ENCODE results near the gene TEX51.

TEX51 gene

DNA sequence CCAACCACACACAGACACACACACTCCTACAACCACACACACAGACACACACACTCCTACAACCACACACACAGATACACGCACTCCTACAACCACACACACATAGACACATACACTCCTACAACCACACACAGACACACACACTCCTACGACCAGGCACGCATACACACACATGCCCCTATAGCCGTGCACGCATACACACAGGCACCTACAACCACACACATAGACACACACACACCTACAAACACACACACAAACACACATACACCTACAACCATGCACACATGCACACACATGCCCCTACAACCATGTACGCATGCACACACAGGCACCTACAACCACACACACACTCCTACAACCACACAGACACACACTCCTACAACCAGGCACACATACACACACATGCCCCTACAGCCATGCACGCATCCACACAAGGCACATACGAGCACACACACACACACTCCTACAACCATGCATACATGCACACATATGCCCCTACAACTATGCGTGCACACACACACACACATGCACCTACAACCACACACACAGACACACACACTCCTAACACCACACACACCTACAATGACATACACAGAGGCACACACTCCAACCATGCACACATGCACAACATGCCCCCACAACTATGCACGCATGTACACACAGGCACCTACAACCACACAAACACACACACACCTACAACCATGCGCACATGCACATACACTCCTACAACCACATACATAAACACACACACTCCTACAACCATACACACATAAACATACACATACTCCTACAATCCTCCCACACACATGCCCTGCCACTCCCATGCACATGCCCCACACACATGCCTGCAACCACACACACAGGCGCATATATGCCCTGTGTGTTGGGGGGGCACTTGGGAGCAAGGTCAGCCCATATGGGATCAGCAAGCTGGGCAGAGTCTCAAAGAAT is 19.1 kb upstream of the TEX51 start:
- no peak for DNase-seq

DNA sequence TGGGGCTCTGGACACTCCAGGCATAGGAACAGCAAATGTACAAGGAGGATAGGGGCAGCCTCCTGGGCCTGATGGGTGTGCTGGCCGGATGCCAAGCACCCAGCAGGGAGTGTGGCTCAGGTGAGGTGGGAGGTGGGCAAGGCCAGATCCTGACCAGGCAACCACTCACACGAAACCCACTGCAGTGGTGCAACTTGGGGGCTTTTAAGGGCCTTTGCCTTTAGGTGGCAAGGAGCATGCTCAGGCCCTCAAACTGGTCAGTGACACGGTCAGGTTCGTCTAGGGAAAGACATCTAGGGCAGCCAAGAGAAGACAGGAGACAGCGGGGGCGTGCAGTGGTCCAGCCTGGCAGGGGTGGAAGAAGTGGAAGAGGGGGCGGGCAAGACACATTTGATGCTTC is 18.4 kb upstream of the TEX51 start:
- DNase-seq = no peak

DNA sequence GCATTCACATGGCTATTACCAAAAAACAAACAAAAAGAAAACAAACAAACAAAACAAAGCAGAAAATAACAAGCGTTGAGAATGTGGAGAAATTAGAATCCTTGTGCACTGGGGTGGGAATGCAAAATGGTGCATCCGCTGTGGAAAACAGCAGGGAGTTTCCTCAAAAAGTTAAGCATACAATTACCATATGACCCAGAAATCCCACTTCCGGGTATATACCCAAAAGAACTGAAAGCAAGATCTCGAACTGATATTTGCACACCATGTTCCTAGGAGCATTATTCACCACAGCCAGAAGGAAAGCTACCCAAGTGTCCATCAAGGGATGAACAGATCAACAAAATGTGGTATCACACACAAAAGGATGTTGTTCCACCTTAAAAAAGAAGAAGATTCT is 17.9 kb upstream of the TEX51 start:
- DNase-seq = no peak

DNA sequence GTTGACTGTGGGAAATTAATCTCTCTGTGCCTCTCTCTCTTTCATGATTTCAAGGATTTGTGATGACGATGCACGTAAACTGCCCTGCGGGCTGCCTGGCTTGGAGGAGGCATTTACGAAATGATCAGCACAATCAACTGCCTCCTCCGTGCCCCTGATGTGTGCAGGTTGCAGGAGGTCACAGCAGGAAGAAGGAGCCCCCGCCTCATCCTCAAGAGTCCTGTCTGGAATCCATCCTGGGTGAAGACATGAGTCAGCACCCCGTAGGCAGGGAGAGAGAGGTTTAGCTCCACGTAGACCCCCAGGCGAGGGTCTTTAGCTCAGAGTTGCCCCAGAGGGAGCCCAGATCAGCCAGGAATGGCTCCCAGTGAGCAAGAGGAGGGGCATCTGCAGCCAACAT is 17.1 kb upstream of the TEX51 start:
- DNase-seq = no peak

DNA sequence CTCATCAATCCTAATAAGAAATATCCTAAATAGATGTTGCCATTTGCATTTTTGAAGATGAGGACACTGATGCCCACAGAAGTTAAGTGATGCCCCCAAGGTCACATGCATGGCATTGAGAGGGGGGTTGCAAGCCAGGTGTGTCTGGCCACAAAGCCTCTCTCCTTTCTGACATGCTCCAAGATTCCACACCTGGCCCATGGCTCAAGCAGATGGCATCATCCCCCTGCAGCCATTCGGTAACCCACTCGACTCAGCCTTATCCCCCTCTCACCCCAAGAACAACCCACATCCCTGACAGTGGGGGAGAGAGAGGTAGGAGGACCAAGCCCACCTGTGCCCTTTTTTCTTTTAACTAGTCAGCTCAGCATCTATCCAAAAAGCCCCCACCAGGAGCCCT is 16.5 kb upstream of the TEX51 start:
- no peak for DNase-seq

DNA sequence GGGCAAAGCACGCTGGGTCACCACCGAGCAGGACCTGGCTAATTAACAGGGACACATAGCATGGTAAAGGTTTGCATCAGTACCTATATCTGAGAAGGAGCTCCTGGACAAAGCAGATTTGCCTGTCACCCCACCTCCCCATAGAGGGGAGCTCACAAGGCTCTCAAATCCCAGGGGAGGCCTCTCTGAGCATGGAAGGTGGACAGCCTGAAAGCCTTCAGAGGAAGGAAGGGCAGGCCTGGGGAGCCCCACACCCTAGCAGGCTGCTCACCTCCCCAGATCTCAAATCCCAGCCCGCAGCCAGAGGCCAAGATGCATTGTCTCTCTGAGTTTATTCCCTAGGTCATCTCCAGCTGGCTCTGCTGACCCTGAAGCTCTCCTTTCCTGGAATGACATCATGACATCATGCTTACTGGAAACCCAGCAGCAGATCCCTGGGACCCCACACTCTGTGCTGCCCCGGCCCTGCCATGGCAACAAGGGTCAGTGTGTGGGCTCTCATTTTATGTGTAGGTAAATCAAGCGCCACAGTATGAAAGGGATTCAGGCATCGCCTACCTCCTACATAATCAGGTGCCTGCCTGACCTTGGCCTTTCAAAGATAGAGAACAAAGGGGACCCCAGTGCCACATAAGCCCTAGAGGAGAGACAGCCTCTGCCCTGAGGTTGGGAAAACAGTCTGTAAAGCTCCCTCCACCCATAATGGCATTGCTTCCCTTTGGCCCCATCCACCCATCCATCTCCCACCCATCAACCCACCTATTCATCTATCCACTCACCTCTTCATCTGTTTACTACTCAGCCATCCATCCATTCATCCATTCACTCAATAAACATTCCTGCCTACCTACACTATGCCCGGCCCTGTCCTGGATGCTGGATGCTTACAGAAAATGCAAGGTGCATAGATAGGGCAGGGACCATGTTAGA is 15.7 kb upstream of the TEX51 start:
- no peak for DNase-seq

DNA sequence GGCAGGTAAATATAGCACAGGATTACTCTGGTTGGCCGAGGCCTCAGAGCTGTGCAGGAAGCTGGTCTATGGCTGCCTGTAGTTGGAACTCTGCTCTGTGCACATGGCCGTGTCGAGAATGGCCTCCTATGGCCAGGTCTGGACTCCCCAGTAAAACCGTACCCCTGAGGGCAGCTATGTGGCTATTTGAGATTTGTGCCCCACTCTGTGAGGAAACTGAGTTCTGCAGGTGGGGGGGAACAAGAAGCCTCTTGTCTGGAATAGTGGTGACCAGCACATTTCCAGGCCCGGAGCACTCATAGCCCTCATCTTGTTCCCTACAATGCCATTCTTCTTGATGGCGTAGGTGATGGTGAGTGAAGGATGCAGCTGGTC is 15.0 kb upstream of the TEX51 start:
- DNase-seq = no peak

DNA sequence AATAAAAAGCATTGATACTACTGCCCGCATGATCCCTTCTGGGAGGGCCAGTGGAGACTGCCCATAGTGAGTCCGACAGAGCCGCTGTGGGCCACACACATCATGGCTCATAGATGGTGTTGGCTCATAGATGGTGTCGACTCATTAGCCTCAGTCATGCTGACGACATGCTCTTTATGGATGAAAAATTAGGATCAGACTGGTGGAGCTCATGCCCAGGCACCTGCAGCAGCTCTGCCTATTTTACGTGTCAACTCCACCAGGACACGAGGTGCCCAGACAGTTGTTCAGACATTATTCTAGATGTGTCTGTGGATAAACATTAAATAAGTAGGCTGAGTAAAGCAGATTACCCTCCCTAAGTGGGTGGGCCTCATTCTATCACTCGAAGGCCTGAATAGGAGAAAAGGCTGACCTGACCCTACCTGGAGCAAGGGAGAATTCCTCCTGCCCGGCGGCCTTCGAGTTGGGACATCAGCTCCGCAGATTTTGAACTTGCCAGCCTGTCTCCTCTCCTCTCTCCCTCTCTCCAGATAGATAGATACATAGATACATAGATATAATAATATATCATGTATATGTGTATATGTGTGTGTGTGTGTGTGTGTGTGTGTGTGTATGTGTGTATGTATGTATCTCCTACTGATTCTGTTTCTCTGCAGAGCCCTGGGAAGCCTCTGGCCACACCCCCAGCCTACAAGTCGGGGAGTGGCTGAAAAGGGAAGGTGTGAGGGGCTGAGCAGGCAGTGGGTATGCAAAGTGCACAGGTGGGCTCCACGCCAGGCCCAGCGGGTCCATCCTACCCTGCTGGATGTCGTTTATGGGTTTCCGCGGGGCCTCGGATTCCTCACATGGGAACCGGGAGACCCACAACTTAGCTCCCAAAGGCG is 13.6 kb upstream of the TEX51 start:
- DNase-seq = no peak

DNA sequence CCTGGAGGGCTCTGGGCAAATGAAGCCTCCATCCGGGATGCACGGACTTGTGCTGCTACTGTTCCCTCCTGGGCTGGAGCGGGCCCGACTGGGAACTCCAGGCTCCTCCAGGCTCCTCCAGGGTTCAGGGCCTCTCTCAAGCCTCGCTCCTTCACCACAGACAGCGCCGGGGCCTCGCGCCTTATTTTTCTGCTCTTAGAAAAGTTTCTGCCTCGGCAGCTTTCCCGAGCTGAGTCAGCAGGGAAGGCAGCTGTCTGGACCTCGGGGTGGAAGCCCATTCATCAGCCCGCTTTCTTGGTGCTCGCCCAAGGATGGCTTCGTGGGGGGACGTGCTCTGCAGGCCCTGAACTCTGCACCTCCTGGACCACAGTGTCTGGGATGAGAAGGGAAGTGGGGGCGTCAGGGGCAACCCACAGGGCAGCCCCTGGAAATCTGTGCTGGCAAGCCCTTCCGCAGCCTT is 12.9 kb upstream of the TEX51 start:
- no peak for DNase-seq

DNA sequence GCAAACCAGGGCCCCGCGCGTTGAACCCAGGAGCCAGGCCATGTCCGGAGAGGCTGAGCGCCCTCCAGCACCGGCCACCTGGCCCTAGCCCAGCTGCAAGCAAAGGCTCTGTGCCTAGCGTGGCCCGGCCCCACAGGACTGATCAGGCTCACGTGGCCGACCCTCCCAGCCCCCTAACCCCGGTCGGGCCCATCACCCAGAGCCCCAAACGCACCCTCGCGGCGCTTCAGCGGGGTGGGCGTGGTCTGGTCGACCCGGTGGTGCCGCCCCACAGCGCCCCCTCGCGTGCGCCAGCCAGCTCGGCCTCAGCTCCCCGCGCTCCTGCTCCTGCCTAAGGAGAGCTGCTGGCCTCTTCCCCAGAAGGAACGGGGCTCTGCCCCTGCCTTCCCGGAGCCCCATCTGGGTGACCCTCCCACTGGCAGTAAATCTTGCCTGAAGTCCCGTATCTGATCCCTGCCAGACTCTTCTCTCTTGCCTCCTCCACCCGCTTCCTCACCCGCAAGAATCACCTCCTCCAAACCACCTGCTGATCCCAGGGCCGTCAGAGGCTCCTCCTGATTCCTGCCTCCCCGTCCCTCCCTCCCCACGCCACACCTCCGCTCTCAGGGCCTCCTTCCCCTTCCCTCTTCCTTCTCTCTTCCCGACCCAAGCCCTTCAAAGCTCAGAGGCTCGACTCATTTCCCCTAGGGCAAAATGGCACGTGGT is 12.3 kb upstream of the TEX51 start:
- peak; percentile 36 for DNase-seq

DNA sequence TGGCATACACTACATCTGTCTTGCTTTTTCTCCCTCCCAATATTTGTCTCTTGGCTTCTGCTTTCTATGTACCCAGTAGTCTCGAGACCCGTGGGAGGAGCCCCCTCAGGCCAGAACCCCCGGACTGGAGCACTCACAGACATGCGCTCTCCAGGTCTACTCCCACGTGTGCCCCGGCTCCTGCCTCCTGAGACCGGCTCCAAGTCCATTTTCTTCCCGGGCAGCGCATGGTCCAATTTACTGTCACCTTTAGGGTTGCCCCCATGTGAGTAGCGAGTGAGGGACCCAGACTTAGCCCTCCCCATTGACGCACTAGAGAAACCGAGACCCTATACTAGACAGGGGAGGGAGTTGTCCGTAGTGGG is 11.8 kb upstream of the TEX51 start:
- no peak for DNase-seq

DNA sequence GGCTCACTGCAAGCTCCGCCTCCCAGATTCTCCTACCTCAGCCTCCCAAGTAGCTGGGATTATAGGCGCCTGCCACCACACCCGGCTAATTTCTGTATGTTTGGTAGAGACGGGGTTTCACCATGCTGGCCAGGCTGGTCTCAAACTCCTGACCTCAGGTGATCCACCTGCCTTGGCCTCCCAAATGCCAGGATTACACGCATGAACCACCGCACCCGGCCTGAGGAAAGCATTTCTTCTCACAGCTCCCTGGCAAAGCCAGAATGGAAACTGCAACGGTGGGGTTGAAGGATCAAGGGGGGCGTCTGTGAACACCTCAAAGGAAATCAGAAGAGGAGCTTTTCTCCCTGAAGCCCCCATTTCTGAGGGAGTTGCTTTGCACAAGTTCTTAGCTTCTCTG is 11.2 kb upstream of the TEX51 start:
- no peak for DNase-seq

DNA sequence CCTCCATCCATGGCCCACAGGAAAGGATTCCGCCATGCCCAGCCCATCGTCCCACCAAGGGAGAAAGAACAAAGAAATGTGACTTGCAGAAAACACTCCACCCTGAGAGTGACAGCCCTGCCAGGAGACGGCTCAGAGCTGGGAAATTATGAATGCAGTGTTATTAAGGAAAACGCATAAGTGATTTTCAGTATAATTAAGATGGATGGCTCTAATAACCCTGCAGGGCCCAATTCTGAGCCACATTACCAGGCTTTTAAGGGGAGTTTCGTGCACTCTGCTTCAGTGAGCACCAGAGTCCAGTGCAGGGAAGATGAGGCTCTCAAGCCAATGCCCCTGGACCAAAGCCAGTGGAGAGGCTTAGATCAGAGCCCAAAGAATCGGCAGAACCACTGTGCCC is 10.6 kb upstream of the TEX51 start:
- no peak for DNase-seq

DNA sequence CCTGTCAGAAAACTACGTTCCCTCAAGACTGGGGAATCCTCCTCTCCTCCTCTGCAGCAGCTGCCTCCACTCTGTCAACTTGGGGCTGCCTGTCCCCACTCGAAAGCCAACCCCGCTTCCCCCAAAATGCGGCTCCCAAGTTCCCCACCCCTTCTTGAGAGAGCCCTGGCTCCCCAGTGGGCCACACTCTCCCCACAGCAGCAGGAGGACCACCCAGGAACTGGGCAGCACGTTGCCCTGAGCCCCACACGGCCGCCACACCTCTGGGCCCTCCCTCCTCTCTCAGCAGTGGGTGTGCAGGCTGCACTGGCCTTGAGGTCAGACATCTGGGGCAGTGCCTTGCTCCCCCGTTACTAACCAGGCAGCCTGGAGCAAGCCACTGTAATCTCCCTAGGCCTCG is 9.6 kb upstream of the TEX51 start:
- DNase-seq = no peak

DNA sequence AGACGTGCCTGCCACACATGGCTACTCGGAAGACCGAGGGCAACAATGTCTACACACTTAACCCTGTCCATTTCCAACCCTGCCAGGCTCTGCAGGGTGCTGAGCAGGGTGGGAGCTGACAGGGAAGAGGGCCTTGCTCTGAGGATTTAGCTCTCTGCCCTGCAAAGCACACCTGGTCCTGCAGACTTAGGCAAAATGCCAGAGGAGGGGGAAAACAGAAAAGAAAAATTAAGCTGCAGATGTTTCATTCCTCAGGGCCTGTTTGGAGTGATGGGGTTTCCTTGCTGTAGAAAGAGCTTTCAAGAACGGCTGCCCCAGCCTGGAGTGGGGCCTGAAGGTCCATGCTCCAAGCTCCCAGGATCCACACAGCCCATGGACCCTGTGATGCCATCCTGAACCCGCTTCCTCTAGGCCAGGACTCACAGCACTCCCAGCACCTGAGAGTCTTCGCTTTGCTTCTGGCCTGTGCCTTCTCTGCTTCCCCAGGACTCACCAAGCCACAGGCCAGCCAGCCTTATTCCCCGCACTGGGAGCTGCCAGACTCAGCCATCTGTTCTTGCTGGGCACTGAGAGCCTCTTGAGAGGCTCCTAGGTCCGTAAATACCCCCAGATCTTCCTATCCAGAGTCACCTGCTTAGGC is 9.1 kb upstream of the TEX51 start:
- DNase-seq = no peak

DNA sequence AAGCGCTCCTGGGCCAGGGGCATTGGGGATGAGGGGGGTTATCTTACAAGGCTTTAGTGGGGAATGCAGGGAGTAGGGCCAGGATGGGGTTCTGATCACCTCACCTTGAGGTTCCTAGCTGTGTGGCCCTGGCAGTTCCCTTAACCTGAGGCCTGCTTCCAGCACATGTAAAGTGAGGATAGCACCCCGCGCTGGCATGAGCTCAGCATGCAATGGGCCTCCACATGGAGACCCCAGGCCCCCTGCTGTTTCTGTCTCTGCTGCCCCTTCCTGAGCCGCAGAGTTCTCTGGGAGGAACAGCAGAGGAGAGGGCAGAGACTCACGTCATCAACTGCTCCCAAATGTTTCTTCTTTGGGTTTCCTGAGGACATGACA is 8.6 kb upstream of the TEX51 start:
- no peak for DNase-seq

DNA sequence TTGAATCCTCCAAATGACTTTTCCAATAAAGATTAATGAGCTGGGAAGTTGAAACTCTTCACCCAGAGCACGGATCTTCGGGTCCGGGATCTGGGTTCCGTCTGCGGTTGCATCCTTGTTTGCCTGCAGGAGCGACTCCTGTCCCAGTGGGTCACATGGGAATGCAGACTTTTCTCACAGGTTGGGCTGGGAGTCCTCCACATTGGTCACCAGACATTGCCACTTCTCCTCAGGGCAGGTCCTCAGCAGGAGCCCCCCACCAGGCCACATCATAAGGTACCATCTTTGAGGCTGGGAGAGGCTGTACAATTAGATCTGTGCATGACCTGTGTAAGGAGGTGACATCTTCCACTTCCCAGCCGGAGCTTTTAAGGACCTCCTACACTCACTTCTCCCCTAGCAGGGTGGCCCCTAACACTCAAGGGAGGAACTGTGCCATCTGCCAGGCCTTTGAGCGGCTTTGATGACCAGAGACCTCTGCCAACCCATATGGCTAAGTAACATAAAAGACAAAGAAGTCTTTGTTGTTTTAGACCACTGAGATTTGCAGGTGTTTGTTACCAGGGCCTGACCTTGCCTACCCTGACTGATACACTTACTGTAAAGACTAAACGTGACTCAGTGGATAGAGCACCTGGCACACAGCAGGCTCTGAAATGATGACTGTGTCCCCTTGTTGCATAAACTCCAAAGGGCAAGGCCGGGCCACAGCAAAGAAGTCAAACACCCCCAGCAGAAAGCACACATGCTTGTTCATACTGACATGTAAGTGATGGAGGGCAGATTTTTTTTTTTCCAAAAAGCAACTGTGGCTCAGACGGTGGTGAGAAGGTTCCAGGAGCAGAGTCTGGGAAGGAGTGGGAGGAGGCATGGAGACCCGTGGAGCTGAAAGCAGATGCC is 7.9 kb upstream of the TEX51 start:
- DNase-seq = no peak

DNA sequence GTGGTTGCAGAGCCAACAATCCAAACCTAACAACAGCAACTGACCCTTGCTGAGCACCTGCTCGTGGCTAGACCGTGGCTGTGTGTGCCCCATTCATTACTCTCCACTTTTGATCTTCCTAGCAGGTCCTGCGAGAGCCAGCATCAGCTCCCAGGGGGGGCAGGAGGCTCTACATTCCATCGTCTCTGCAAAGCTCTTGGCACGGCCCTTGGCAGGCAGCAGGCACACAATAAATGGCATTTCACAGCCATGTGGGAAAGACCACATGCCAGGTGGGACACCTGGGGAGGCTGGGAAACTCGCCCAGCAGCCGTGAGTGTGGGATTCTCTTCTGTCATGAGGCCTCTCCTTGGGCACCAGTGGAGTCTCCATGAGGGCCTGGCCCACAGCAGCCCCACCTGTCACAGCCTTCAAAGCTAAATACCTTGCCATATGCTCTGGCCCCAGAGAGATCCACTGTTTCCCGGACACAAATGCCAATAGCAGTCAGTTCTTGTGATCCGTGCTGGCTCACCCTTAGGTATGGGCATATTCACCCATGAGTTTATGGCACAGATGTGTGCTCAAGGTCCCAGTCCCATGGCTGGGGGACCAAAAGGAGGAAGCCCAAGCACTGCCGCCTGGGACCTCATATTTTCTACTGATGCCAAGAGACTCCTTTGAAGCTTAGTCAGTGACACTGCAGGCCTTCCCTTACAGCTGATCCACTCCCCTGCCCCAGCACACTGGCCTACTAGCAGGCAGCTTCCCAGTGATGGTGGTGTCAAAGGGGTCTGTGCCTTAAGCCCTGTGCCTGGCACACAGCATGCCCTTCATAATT is 6.8 kb upstream of the TEX51 start:
- DNase-seq = no peak

DNA sequence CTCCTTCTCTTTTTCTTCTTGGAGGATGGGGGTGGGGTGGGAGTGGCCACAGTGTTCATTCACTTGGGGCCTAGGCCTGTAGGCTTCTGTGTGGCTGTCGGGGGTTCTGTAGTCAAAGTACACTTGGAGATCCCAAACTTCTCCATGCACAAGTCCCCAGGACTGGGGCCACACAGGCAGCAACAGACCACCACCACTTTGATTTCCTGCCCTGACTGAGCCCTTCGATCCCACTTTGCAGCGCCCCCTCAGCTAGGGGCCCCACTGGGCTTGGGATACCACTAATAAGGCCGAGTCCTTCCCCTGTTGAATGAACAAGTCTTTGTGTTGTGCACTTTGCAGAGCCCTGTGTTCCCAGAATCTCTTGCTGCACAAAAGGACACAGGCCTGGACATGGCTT is 5.5 kb upstream of the TEX51 start:
- DNase-seq = no peak

DNA sequence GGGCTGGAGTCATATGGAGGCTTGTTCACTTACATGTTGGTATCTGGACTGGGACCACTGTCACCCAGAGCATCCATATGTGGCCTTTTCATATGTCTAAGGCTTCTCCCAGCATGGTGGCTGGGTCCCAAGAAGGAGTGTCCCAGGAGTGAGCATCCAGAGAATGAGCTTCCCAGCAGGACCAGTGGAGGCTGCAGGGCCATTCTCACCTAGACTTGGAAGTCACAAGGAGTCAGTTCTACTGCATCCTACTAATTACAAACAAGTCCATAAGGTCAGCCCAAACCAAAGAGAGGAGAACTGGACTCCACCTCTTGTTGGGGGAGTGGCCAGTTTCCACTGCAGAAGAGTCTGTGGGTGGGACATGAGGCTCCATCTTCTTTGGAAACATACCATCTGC is 5.1 kb upstream of the TEX51 start:
- DNase-seq = no peak

Measured in CD4-positive, alpha-beta T cell treated with Interferon gamma for 1 hour (primary cell).